Measurements from ENCODE around the gene CEBPZ. TPM values are rescaled to one million over a fixed set of nuclear protein-coding genes. Genes with fewer than 3 reads are reported as not detected.
"Not testable (repeated sequence)": the region's sequence is repeated elsewhere in the genome, so short reads cannot be mapped to it uniquely, and the experiment has no call there.

Gene CEBPZ
- total RNA-seq, 4 donors from 2014 or later: 21.0 to 104 (median 32.1) TPM

GRCh38 chr2:37230581-37230980, 815 bp downstream of the CEBPZ start:
- Histone ChIP-seq H3K27me3 (no peaks in the 10 kb centered on the region), H3K27ac (peak overlapping the region; percentile 80 to 96 (median 88)), H3K9me3 (no peaks in the 10 kb centered on the region), H3K36me3 (peaks cover 0 to 25% (median 0%) of the 10 kb centered on the region in 3 donors), H3K4me3 (peak overlapping the region; percentile 72 to 87 (median 80)), H3K4me1 (peaks cover 3 to 32% (median 8%) of the 10 kb centered on the region in 4 donors)
- no peak for DNase-seq
- TF ChIP-seq POLR2A (IDR thresholded peaks at IDR 0.05): no peak
- no peak for TF ChIP-seq CTCF (IDR thresholded peaks at IDR 0.05)

GRCh38 chr2:37228788-37229187, 2.6 kb downstream of the CEBPZ start:
- no peak for TF ChIP-seq CTCF (IDR thresholded peaks at IDR 0.05)
- TF ChIP-seq POLR2A (IDR thresholded peaks at IDR 0.05): no peak
- Histone ChIP-seq H3K27me3 (no peaks in the 10 kb centered on the region), H3K4me1 (peaks cover 3 to 32% (median 8%) of the 10 kb centered on the region in 4 donors), H3K9me3 (no peaks in the 10 kb centered on the region), H3K4me3 (no peak overlapping the region), H3K36me3 (peaks cover 0 to 26% (median 0%) of the 10 kb centered on the region in 3 donors), H3K27ac (no peak overlapping the region)
- no peak for DNase-seq

- no peak for TF ChIP-seq POLR2A (IDR thresholded peaks at IDR 0.05)
- no peak for TF ChIP-seq CTCF (IDR thresholded peaks at IDR 0.05)
These were observed 4.5 kb downstream of the CEBPZ start for GRCh38 chr2:37226863-37227262.

GRCh38 chr2:37225129-37225528, 6.3 kb downstream of the CEBPZ start:
- H3K27ac ChIP-seq, H3K4me3 ChIP-seq, DNase-seq, H3K9me3 ChIP-seq, H3K27me3 ChIP-seq: not testable (repeated sequence)
- Histone ChIP-seq H3K36me3 (peaks cover 0 to 58% (median 0%) of the 10 kb centered on the region in 3 donors), H3K4me1 (peaks cover 0 to 15% (median 8%) of the 10 kb centered on the region in 4 donors)

More at GRCh38 chr2:37226863-37227262, 4.5 kb downstream of the CEBPZ start:
- peaks cover 0 to 41% (median 0%) of the 10 kb centered on the region in 3 donors for H3K36me3 ChIP-seq
- no peaks in the 10 kb centered on the region for H3K9me3 ChIP-seq
- H3K27ac ChIP-seq: no peak overlapping the region
- no peak for DNase-seq
- H3K4me1 ChIP-seq: peaks cover 3 to 21% (median 8%) of the 10 kb centered on the region in 4 donors
- no peak overlapping the region for H3K4me3 ChIP-seq
- no peaks in the 10 kb centered on the region for H3K27me3 ChIP-seq

- Histone ChIP-seq H3K27ac (no peak overlapping the region), H3K4me1 (peaks cover 0 to 5% (median 2%) of the 10 kb centered on the region in 4 donors)
These were observed 7.3 kb downstream of the CEBPZ start for GRCh38 chr2:37224063-37224462.

GRCh38 chr2:37223131-37223530, 8.3 kb downstream of the CEBPZ start:
- H3K27ac ChIP-seq: no peak overlapping the region
- H3K36me3 ChIP-seq: peaks cover 0 to 72% (median 0%) of the 10 kb centered on the region in 3 donors
- H3K27me3 ChIP-seq: no peaks in the 10 kb centered on the region
- TF ChIP-seq CTCF (IDR thresholded peaks at IDR 0.05) (no peak), POLR2A (IDR thresholded peaks at IDR 0.05) (no peak)
- H3K4me1 ChIP-seq: peaks cover 0 to 5% (median 2%) of the 10 kb centered on the region in 4 donors
- DNase-seq: no peak
- H3K4me3 ChIP-seq: no peak overlapping the region
- H3K9me3 ChIP-seq: no peaks in the 10 kb centered on the region

More at GRCh38 chr2:37224063-37224462, 7.3 kb downstream of the CEBPZ start:
- DNase-seq: no peak
- no peaks in the 10 kb centered on the region for H3K9me3 ChIP-seq
- H3K27me3 ChIP-seq: no peaks in the 10 kb centered on the region
- TF ChIP-seq POLR2A (IDR thresholded peaks at IDR 0.05) (no peak), CTCF (IDR thresholded peaks at IDR 0.05) (no peak)
- peaks cover 0 to 69% (median 0%) of the 10 kb centered on the region in 3 donors for H3K36me3 ChIP-seq
- no peak overlapping the region for H3K4me3 ChIP-seq
